Kidney glomerular epithelial cell (primary cell): Measurements from ENCODE around the gene ENAH.
A peak's percentile ranks its signal among the peaks of the same experiment; 100 is the strongest.

Source experiments
- DNase-seq: peaks from one replicate; lab custom pipeline; 2025; lab: John Stamatoyannopoulos, UW

The ENAH gene

DNA sequence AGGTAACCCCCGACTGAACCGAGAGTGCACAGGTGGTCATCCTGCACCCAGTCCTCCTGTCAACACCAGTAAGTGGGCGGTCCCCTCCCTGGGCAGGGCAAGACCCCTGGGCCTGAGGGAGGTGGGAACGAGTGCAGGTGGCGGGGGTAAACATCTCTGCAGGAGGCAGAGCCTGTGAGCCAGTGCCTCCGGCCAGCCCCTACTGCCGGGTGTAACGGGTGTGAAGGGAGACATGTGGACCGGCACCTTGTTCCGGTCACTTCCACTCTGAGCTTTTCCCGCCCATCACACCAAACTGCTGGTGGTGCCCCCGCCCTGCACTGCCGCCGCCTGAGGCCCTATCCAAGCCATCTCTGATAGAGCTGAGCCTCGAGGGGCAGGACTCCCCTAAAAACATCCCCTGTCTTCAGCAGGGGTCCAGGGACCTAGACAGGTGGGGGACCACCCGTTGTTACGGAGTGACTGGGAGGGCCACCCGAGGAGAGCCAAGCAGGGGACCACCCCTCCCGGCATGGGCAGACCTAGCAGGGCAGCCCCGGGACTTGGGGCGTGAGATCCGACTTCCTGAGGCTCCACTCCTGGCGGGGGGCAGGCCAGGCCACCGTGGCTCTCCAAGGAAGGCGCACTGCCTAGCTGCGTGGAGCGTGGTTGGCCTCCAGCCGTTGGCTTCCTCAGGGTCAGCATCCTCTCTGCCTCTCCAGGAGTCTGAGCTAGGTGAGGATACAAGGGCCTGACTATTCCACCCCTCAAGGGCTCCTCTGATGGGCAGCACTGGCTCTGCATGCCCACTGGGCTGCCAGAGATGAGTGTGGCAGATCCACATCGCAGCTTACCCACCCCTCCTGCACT, 181.2 kb downstream of the ENAH start:
- no peak for DNase-seq

DNA sequence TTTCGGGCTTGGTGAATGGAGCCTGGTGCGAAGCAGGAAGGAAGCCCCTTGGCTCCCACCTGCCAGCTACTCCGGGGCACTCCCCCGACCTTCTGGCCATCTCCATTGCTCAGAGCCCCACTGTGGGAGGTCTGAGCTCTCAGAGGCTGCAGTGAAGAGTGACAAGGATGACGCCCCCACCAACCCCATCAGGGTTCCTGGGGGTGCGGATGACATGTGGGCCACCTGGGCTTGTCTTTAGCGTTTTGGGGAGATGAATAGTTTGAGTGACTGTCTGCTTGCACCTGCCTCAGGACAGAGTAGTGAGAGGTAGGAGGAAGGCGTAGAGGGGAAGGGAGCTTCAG, 181.8 kb downstream of the ENAH start:
- DNase-seq = no peak

DNA sequence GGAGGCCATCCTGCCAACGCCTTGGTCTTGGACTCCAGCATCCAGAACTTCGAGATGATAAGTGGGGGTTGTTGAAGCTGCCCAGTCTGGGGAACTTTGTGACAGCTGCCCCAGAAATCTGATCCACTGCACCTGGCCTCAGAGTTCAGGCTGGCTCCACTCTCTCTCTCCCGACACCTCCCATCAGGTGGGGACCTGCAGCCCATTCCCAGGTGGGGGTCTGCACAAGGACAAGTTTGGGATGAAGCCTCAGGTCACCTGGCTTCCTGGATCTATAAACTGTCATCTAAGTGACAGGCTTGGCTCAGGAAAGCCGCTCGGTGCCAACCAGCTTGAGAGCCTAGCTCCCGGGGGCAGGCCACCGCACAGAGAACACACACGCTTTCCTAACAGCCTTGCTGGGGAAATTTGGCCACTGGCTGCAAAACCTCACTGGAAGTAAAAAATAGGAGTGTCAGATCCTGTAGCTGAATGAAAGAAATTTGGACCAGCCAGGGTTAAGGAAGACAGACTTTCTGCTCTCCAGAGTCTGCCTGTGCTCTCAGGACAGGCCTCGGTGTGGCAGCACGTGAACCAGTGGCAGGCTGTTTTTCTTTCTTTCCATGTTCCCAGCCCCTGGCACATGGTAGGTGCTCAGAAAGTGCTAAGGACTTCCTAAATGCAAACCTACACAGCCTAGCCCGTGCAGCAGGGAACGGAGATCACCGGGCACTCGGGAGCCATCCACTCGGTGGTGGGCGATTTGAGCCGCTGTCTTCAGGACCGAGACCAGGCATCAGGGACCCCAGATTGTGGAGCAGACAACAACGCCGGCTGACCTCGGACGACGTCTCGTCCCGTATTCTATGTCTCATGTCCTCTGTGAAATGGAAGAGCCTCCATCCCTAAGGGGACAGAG, 182.5 kb downstream of the ENAH start:
- DNase-seq = no peak

DNA sequence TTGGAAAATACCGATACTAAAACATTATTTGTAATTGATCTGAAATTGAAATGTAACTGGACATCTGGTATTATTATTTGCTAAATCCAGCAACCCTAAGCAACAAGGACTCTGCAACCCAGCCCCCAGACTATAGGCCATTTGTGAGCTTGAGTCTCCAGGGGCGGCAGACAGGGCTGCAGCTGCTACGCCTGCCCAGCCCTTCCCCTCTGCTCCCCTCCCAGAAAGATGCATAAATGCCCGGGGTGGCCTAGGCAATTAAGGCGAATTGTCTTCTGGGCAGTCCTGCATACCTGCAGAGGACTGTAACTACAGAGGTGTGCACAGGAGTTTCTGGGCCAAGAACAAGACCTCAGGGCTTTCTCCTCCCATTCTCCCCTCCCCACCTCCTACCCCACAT, 183.9 kb downstream of the ENAH start:
- DNase-seq = no peak

DNA sequence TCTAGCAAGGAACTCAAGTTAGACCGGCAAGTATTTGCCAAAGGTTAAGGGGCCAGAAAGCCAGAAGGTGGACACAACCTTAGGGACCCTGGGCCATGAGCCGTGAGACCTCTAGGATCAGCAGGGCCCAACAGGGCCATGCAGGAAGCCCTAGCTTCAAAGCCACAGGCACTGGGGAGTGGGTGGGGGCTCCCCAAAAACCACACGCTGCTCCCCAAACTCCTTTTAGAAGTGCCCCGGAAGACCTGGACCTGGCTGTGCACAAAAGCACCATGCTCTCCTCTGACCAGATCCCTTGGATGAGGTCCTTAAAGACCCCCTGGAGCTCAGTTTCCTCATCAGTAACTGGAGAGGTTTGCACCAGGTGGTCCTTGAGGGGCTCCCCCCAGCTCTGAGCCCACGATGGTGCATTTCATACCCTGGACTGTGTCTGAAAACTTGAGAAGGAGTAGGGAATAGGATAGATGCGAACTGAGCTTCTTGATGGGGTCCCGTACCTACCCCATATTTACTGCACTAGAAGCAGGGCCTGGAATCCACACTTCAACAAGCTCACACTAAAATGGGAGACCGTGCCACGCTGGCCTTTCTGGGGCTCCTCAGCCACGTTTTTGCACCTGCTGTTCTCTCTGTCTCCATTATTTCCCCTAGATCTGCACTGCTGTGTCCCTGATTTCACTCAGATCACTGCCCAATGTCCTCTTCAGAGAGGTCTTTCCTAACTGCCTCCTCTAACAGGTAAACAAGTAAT, 184.5 kb downstream of the ENAH start:
- no peak for DNase-seq

DNA sequence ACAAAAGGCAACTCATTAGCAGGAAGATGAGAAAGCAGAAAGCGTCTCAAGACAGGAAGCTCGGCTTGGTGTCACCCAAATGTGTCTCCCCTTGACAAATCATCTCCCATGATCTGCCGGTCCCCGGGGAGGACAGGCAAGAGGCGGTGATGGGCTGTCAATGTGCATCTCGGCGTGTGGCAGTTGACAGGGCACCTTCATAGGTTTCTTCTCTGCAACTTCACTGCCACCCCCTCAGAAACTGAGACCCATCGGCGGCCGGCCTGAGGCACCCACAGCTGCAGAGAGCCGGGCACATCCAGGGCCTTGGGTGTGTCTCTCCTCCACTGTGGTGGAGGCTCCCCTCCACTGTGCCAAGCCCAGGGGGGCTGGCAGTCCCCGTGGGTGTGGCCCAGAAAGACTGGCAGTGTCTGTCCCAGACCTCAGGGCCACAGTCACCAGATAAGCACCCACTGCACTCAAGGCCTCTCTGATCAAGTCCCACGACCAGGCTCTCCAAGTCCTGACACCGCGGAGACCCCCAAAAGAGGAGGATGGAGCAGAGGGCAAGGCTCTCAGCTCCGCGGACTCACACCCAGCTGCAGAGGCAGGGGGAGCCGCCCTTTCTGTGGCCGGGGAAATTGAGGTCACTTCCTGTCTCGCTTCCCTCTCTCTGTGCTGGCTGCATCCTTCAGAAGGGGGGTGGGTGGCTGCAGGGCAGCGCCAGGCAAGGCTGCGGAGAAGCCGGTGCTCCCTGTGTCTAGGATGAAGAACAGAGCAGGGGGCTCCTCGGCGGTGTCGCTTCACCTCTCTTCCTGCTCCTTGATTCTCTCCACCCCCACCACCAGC, 185.5 kb downstream of the ENAH start:
- DNase-seq = no peak

DNA sequence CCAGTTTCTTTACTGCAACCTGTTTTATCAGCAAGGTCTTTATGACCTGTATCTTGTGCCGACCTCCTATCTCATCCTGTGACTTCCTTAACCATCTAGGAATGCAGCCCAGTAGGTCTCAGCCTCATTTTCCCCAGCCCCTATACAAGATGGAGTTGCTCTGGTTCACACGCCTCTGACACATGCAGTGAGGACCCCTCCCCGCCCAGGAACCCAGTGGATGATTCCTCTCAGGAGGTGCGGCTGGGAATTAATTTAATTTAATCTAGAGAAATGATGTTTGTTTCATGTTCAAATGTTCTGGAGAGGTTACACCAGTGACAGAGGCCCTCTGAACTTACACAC, 186.1 kb downstream of the ENAH start:
- DNase-seq = no peak

DNA sequence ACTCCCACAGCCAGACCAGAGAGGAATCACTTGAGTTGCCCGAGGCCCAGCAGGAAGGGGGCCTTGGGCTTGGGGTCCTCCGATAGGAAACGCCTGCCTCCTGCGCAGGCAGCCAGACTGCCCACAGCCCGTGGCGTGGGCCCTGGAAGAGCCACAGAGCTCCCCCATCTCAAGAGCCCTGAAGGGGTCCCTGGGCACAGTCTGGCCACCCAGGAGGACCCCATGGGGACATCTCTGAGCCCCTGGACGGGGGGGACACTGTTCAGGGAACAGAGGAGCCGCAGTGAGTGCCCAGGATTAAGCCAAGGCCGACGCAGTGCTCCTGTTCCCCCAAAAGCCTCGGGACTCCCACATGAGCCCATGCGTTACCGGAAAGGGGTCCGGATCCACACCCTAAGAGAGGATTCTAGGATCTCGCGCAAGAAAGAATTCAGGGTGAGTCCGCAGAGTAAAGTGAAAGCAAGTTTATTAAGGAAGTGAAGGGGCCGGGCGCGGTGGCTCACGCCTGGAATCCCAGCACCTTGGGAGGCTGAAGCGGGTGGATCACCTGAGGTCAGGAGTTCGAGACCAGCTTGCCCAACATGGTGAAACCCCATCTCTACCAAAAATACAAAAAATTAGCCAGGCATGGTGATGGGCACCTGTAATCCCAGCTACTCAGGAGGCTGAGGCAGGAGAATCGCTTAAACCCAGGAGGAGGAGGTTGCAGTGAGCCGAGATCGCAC, 187.0 kb downstream of the ENAH start:
- DNase-seq = no peak

DNA sequence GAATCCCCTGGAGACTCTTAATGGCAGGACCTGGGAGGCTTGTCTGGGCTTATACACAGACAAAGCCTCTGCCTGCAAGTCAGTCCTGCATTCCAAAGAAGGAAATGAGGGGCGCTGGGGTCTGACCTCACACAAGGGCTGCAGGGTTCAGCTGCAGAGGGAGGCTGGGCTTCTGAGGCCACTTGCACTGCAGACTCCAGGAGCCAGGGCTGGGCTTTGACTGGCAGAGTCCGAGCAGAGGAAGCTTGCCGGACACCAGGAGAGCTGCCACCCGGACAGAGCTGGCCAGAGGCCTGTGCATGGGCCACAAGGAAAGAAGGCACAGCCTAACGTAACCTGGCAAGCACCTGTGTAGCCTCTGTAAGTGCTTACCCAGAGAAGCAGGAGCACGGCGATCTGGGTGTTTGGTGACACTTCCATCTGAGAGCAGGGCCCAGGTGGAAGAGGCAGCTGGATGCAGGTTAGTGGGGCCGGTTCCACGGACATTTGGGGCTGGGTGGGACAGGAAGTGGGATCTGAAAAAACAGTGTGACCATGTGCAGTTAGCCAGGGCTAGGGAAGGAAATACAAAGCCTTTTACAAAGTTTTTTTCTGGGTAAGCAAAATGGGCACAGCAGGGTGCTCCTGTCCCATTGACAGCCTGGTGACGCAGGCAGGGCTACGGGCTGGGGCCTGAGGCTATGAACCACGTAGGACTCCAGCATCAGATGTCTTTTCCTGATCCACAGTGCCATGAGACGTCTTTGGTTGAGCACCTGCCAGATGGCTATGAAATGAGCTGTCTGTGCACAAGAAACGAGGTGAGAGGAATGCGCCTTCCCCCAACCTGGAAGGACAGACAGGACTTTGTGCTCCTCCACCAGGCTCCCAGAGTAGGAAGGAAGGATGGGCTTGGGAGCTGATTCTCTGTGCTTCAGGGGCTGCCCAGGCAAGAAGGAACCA, 187.8 kb downstream of the ENAH start:
- no peak for DNase-seq

DNA sequence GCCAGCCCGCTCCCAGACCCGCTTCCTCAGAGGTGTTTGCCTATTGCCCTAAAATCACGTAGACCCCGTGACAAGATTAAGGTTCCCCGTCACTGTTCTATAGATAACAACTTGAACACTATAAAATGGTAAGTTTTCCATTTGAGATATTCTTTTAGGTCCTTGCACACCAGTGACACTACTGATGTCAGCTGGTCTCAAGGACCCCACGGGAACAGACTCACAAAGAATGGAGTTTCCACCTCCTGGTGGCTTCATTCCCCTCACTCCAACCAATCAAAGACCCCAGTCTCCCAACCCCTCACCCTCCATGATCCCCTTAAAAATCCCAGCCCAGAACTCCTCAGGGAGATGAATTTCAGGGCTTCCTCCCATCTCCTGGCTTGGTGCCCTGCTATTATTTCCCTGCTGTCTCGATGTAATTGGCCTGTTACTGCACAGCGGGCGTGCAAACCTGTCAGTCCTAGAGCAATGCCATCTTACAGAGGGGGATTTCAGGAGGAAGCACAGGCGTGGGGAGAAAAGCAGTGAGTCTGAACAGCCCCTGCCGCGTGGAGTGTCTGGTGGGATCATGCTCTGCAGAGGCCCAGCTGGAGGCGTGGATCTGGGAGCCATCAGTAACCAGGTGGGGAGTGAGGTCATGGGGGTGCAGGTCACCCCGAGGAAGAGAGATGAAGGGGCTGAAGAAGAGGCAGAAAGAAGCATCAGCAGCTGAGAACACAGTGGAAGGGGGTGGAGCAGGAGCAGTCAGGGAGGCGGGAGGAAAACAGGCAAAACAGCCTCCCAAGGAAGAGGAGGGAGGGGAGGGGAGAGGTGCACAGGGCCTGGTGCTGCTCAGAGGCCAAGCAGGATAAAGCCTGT, 190.0 kb downstream of the ENAH start:
- DNase-seq = no peak

DNA sequence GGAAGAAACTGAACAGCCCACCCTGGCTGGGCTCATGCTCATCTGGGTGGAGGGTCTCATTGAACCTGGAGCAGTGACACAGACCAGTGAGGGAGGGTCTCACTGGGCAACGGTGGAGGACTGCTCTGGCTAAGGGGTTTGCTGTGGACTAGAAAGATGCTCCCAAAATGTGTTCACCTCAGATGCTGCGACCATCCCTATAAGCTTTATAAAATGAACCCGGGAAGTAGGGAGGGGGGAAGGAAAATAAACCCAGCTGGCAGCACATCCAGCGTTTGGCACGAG, 190.6 kb downstream of the ENAH start:
- DNase-seq = no peak

DNA sequence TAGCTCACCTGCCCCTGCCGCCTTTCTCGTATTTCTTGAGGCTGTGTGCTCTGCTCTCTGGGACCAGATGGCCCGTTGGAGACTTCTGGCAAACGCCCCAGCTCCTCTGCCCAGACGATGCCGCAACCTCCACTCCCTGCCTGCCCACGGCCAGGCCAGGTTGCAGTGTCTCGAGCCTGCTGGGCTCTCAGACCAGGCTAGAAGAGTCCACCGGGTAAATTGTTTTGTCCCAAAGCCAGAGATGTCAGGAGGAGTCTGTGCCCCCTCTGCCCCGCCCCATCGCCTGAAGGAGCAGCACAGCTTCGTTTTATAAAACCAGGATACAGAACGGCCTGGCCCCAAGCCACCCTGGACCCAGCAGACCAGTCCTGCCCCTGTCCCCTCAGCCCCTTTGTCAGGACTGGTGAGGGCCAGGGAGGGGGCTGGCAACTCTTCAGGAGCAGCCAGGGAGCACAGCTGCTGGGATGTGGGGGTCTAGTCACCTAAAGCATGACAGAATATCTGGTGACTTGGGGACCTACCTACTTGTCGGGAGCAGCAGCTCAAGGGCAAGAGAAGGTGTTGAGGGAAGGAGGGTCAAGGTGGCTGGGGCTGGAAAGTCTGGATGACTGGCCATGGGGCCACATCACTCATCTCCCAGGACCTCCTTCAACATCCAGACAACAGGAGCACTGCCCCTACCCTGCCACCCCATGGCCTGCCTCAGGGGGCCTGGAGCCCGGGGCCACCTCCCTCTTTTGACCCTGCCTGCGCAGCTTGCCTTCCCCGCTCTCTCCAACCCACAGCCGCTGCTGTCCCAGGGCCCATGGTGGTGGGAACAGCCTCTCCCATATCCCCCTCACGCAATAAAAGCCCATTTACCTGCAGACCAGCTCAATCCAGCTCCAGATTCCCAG, 191.1 kb downstream of the ENAH start:
- DNase-seq = no peak

DNA sequence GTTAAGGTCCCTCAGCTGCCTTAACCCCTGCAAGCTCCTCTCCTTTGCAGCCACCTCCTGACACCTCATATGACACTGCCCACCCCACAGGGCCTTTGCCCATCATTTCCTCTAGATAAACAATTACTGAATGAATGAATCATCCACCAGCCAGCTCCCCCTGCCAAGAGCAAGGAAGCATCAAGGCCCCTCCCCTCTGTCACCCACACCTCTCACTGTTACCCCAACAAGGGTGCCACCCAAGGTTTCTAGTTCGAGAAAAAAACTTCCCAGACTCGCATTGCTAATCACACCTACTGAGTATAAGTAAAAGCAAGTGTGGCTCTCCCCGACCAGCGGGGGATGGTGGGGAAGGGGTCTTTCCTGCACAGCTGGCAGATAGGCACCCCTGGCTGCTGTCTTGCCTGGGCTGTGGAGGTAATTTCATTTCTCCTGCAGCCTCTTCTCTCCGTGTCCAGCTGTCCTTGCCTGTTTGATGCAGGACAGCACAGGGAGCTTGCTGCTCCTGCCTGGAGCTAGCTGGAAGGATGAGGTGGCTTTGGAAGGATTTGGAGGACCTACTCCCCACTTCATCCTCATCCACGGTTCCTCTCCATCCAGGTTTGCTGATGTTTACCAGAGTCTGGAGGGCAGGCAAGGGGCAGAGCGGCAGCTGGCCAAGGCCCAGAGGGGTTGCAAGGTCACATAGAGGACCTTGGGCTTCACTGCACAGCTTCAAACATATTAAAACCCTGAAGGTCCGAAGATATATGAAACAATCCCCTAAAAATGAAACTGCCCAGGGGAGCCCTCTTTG, 192.0 kb downstream of the ENAH start:
- peak; percentile 47 for DNase-seq

DNA sequence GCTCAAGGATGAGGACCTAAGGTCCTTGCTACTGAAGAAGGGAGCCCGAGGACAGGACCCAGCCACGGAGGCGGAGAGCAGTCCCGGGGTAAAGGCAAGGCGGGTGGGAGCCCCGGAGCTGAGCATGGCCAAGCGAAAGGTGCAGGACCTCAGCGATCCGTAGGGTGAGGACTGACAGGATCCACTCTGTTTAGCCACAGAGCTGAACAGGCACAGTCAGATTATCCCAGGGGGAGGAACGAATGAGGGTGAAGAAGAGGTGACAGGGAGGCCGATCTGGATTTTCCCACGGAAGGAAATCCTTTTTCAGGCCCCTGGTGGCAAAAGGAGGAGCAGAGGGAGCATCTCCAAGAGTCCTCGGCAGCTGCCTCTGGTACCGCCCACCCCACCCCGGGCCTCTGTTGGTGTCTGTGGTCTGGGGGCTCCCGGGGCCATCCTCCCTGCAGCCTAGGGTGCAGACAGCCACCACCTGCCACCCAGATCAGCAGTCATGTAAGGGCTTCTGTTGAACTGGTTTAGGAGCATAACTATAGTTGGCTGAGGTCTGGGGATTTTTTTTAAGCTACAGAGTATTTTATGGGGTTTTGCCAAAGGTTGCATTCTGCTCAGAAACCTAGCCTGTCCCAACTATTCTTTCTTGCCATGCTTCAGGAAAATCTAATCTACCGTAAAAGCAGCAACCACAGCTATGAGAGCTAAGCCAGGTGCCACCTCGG, 192.7 kb downstream of the ENAH start:
- no peak for DNase-seq

DNA sequence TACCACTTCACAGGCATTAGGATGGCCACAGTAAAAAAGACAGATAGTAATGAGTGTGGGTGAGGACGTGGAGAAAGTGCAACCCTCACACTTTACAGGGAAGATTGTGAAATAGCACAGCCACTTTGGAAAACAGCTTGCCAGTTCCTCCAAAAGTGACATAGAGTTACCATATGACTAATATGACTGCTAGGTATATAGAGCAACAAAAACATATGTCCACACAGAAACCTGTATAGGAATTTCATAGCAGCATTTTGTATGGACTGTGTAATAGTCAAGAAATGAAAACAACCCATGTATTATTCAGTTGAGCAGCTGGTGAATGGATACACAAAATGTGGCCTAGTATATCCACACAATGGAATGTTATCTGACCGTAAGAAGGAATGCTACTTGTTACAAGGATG, 194.7 kb downstream of the ENAH start:
- DNase-seq = no peak

DNA sequence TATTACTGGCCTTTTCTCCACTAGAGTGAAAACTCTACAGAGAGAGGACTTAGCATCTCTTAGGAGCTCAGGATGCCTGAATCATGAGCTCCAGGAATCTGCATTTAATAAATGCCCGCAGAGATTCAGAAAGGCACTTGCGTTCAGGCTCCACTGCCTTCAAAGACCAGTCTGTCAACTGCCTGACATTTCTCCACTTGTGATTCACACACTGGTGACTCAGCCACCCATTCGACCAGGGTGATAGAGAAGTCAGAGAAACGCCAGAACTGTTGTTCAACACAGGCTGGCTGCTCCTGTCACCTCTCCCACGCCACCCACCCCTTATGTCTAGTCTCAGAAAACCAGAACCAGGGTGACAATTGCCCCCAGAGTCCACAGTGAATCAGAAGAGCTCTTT, 198.2 kb downstream of the ENAH start:
- peak; percentile 96 for DNase-seq
